Endometrial microvascular endothelial cells (primary cell): Measurements from ENCODE around the gene ZBTB5. TPM values are rescaled to one million over a fixed set of nuclear protein-coding genes. Genes with fewer than 3 reads are reported as not detected.
"Not testable (repeated sequence)": the region's sequence is repeated elsewhere in the genome, so short reads cannot be mapped to it uniquely, and the experiment has no call there.

ENCODE experiments used
- in situ Hi-C: cut with HindIII; loops from 2 replicates; pipeline ENCODE4 v1.10.0; 2017; ENCODE audit warnings: low sequenced_read_pairs, low pct_unique_long_range_greater_than_20kb; ENCODE audit errors: inconsistent ontology term
- total RNA-seq: library from RNA; depleted of rRNA; stranded (reverse); fragments of >200 nt; gene quantifications from one replicate; pipeline ENCODE4 v1.2.3, GENCODE V29; 2015; ENCODE audit errors: inconsistent ontology term

Gene ZBTB5, protein sequence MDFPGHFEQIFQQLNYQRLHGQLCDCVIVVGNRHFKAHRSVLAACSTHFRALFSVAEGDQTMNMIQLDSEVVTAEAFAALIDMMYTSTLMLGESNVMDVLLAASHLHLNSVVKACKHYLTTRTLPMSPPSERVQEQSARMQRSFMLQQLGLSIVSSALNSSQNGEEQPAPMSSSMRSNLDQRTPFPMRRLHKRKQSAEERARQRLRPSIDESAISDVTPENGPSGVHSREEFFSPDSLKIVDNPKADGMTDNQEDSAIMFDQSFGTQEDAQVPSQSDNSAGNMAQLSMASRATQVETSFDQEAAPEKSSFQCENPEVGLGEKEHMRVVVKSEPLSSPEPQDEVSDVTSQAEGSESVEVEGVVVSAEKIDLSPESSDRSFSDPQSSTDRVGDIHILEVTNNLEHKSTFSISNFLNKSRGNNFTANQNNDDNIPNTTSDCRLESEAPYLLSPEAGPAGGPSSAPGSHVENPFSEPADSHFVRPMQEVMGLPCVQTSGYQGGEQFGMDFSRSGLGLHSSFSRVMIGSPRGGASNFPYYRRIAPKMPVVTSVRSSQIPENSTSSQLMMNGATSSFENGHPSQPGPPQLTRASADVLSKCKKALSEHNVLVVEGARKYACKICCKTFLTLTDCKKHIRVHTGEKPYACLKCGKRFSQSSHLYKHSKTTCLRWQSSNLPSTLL
- 7.1 TPM for total RNA-seq

DNA sequence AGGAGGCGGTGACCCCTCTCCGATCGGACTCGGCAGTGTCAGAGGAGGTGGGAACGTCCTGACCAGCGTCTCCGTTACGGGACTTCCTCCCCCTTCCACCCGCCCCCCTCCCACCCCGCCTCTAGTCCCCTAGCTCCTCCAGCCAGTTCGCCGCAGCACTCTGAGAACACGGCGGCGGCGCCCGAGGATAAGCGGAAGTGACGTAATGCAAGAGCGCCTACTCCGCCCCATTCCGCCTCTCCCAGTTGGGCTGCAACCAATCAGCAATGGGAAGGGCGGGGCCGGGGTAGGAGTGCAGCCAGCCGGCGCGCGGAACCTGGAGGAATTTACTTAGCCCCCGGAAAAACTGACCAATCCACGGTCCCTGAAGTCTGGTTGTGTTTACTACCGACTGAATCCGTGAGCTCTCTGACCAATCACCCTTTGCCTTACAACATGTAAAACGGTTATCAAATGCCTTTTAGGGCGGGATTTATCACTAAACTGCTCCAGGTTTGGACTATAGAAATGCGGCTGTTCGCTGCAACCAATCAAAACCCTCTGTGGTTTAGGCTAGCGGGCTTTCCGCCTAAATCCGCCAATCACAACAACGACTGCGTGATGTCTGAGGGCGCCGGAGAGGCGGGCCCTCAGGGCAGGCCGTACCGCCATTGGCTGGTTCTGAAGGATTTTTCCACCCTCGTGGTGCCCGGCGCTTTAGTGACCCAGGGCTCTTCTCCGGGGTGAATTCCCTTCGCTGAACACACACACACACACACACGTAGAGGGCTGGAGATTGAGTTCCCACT is at the start of gene ZBTB5:
Gene ZBTB5 (minus strand): TSS at position 202 of the 788 bp plus-strand sequence. CDS start 22,899 bp downstream, outside the sequence.
- in situ Hi-C loops = no loop called here

DNA sequence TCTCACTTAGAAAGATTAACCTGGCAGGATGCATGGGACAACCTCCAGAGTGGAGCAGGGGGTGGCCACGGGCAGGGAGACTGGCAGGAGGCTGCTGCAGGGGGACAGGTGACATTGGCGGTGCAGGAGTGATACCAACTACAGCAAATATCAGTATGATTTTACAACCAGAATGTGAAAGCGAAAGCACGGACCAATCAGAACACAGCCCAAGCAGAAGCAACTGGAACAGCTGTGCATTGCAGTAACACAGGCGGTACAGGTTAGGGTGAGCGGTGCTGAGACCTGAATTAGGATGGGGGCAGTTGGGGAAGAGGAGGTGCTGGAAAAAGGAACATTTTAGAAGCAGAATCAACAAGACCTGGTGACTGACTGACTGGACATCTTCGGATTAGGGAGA is 49.7 kb upstream of the ZBTB5 start:
- in situ Hi-C loops = no loop called here

DNA sequence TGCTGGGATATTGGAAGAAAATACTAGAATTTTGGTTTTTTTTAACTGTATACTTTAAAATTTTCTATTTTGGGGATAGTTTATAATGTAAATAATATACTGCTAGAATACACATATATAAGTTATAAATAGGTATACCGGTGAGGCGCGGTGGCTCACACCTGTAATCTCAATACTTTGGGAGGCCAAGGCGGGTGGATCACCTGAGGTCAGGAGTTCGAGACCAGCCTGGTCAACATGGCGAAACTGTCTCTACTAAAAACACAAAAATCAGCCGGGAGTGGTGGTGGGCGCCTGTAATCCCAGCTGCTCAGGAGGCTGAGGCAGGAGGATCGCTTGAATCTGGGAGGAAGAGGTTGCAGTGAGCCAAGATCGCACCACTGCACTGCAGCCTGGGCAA is 49.2 kb upstream of the ZBTB5 start:
- in situ Hi-C loops = not testable (repeated sequence)

DNA sequence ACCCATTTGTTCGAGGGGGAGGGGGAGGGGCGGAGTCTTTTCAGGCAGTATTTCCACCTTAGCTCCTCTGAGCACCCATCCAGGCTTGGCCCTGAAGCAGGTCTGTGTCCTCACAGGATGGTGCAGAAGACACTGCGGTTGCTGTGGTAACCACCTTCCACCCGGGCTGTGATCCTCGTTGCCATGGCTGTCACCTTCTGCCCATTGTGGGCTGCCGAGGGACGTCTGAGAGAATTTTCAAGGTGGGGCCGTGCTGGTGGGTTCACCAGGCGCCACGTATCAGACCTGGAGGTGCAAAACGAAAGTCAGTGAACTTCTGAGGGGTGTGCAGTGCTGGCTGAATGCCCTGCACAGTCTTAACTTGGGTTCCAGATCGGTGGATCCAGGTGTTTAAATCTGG is 47.2 kb upstream of the ZBTB5 start:
- in situ Hi-C loops = no loop called here

DNA sequence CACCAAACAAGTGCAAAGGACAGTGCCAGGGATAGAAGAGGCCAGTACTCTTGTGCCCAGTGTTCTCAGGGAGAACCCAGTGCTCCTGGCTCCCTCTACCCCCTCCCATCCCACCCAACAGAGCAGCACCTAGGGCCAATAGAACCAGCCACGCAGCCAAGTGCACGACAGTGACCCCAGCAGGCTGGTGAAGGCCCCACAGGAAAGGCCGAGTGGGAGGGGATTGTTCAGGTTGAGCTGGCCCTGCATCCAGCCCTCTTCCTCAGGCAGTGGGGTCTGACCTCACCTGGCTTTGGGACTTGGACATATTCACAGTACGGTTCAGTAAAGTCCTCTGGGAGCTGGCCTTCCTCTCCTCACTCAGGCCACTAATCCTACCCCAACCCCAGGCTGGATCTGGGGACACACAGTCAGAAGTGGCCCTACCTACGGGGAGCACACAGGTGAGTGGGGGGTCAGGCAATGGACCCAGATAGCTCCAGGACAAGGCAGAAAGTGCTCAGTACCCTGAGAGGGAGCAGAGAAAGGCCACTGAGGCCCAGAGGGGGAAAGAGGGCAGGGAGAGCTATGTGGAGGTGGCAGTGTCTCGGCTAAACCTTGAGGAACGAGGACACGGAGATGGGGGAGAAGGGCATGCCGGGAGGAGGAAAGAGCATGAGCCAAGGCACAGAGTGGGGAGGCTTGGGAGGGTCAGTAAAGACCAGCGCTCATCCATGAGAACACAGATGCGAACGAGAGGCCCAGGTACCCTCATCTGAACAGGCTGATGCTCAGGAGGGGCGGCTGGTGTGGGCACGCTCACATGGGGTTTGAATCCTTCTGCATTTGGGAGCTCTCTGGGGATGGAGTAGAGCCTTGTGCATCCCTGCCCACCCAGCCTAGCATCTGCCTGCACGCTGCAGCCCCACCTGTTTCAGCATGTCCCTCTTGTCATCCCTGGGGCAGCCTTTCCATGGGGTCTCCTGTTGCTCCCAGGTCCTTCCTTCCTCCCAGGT is 46.1 kb upstream of the ZBTB5 start:
- in situ Hi-C loops = no loop called here

DNA sequence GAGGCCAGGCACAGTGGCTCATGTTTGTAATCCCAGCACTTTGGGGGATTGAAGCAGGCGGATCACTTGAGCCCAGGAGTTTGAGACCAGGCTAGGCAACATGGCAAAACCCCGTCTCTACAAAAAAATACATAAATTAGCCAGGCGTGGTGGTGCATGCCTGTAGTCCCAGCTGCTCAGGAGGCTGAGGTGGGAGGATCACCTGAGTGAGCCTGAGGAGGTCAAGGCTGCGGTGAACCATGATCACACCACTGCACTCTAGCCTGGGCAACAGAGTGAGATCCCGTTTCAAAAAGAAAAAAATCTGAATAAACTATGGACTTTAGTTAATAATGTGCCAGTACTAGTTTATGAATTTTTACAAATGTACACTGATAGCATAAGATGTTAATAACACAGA is 44.8 kb upstream of the ZBTB5 start:
- in situ Hi-C loops = not testable (repeated sequence)

DNA sequence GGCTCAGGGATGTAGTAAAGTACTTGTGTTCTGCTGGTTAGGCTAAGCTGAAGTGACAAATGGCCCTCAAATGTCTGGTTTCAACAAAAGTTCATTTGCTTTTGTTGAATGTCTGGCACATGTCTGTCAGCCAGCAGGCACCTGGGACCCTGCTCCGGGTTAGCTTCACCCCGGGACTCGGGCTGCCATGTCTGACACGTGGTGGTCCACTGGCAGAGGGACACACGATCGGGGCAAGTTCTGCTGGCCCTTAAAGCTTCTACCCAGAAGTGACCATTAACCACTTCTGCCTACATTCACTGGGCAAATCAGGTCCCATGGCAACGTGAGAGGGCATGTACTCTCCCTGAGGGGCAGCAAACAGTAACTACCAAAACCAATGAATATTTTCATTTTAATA is 44.3 kb upstream of the ZBTB5 start:
- in situ Hi-C loops = no loop called here

DNA sequence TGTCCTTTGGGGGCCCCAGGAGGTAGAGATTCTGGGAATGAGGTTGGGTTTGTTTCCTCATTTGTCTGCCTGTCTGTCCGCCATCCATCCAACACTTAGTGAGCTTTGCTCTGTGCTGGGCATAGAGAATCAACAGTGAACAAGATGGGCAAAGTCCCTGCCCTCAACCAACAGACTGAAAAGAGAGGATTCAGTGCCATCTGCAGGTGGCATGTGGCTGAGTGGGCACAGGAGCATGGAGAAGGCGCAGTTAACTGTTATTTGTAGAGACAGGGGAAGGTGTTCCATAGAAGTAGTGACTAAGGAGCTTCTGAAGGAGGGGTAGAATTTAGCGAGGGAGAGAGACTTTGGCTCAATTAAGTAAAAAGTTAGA is 43.6 kb upstream of the ZBTB5 start:
- in situ Hi-C loops = no loop called here

DNA sequence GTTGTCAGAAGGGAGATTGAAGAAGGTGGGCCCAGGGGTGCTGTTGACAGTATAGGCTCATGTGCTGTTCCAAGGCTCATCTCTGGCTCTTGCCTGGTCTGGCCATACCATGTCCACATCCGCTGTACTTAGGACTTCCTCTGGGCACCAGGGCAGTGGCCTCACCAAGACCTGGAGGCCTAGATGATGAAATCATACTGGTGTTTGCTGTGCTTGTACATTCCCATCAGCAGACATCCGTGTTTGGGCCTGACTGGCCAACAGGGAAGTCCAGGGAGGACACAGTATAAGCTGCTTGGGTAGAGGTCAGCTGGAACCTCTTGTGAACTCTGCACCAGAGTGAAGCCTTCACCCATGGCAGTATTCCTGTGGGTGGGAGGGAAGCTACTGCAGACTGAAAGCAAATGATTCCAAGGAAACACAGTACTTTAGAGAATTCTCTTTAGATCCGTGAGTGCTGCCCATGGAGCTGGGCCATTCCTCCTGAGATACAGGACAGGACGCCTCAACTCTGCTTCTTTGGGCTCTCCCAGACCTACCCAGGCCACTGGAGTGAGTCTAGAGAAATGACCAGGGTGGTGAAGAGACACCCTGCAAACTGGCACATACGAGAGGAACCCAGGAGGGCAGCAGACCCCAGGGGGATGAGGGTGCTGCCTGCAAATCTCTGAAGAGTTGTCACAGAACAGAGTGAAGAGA is 43.0 kb upstream of the ZBTB5 start:
- in situ Hi-C loops = no loop called here

DNA sequence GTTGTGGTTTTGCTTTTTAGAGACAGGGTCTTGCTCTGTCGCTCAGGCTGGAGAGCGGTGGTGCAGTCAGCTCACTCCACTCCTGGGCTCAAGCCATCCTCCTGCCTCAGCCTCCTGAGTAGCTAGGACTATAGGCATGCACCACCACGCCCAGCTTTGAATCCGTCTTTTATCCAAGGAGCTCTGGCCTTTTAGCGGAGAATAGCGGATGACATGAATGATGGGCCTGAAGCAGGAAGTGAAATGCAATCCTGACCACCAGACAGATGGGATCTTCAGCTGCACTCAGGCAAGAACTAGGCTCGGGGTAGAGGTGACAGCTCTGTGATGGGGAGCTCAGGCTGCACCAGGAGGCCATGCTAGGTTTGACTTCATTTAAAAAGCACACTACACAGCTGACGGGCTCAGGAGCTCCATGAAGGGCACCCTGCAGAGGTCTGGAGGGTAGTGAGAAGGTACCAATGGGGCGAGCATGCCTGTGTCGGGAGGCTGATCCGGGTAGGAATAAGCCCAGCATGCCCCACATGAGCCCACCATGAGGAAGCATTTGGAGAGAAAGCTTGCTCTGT is 42.4 kb upstream of the ZBTB5 start:
- in situ Hi-C loops = no loop called here

DNA sequence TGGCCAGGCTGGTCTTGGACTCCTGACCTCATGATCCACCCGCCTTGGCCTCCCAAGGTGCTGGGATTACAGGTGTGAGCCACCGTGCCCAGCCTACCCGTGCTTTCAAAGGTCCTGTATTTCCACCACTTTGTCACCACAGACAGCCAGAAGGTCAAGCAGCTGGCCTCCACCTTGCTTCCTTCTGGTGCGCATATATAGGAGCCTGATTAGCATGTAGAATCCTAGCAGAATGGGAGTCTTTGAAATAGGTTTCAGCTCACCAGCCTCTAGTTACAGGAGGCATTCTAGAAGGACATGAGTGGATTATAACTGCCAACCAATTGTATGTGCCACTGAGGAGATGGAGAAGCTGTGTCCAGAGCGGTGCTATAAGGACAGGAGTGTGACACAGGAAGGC is 39.4 kb upstream of the ZBTB5 start:
- in situ Hi-C loops = no loop called here

DNA sequence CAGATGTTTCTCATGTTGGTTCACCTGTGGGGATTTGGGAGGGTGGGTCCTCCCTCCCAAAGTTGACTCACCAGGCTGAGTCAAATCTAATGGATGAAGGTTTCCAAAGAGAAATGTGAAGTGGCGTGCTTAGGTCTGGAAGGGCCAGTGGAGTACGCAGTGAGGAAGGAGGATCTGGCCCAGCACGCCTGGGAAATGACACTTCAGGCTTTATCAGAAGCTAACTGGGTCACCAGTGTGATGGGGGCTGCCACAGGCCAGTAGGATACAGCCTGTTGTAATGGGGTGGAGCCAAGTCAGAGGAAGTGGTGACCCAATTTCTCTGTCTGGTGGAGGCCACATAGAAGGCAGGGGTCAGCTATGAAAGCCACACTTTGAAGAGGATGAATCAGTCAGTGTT is 38.5 kb upstream of the ZBTB5 start:
- in situ Hi-C loops = no loop called here

DNA sequence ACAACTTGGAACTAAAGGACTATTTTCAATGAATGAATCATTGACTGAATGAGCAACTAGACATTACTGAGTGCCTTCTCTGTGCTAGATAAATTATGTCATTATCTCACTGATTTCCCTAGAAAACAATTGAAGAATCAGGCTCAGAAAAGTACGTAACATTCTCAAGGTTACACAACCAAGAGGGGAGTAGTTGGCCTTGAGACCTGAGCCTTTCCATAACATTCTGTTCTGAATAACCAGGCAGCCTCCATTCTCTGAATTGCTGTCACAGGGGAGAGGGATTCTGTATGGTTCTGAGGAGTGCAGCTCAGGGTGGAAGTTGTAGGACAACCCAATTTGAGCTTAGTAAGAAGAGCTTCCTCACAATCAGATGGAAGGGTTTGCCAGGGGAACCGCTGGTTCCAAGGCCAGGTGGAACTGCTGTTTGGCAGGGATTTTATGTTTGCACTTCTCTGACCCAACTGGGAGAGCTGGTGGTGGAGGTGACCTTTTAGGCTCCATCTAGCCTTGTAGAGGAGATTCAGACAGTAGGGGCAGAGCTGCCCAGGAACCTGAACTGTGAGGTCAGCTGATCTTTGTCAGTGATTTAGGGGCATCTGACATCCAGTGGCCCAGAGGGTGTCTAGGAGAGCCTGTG is 36.8 kb upstream of the ZBTB5 start:
- in situ Hi-C loops = no loop called here

DNA sequence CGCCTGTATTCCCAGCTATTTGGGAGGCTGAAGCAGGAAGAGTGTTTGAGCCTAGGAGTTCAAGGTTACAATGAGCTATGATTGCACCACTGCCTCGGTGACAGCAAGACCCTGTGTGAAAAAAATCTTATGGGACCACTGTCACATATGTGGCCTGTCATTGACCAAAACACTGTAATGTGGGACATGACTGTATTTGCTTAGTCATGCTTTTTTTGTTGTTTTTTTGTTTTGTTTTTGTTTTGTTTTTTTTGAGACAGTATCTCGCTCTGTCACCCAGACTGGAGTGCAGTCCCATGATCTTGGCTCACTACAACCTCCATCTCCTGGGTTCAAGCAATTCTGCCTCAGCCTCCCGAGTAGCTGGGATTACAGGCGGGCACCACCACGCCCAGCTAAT is 34.0 kb upstream of the ZBTB5 start:
- in situ Hi-C loops = no loop called here

DNA sequence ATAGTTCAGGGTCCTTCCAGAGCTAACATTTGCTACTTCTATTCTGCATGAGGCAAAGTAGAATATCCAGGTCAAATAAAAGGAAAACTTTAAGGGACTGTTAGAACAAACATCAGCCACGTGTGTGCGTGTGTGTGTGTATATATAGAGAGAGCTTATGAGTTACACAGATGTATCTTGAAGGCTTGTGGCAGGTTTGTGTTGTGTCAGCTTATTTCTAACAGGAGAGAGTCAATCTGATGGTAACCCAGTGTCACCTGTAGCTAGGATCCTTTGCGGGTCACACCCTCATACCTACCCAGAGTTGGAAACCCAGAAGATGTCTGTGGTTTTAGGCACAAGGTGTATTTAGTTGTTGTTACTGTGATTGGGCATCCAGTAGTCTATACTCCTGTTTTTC is 33.2 kb upstream of the ZBTB5 start:
- in situ Hi-C loops = no loop called here

DNA sequence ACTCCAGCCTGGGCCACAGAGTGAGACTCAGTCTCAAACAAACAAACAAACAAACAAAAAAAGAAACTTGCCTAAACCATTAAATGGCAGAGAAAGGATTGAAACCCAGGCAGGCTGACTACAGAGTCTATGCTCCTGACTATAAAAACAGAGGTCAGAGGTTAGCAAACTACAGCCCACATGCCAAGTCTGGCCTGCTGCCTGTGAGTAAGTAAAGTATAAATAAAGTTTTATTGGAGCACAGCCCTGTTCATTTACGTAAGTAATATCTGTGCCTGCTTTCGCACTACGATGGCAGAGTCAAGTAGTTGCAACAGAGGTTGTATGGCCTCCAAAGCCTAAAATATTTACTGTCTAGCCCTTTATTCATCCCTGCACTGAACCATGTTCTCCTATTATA is 32.1 kb upstream of the ZBTB5 start:
- in situ Hi-C loops = no loop called here

DNA sequence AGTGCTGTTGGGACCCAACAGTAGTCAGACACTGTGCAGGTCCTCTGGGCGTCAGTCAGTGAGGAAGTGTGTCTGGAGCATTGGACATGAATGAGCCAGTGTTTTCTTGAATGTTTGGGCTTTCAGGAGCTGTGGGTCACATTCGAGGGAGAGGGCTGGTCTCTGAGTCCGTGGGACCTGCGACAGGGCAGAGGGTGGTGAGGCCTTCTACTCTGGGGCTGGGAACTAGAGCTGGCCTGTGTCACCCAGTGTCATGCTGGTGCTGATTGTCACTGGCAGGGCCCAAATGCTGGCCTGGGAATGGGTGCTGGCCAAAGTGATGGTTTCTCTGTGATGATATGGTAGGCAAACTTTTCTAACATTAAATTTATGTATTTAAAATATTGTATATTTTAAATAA is 30.8 kb upstream of the ZBTB5 start:
- in situ Hi-C loops = no loop called here
